ENCODE data around the gene TAF11.
"Not testable (repeated sequence)": the region's sequence is repeated elsewhere in the genome, so short reads cannot be mapped to it uniquely, and the experiment has no call there.

TAF11 gene

DNA sequence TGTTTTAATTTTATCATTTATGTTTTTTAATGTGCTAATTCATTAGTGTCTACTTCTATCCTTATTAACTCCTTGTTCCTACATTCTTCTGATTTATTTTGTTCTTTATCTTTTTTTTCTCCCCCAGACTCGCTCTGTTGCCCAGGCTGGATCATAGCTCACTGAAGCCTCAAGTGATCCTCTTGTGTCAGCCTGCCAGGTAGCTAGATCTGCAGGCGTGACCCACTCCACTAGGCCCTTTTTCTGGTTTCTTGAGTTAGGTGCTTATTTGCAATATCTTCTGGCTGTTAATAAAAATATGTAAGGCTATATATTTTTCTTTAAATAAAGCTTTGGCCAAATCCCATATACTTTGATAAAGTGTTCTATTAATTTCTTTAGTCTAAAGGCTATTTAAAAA lies 2.8 kb downstream of the TAF11 start:
- TF ChIP-seq Cebpa-rat (IDR thresholded peaks at IDR 0.05): no peak
- H3K9ac ChIP-seq: no peak overlapping the region; a peak in 1 of 22 replicates
- no peak overlapping the region for H3K4me2 ChIP-seq

DNA sequence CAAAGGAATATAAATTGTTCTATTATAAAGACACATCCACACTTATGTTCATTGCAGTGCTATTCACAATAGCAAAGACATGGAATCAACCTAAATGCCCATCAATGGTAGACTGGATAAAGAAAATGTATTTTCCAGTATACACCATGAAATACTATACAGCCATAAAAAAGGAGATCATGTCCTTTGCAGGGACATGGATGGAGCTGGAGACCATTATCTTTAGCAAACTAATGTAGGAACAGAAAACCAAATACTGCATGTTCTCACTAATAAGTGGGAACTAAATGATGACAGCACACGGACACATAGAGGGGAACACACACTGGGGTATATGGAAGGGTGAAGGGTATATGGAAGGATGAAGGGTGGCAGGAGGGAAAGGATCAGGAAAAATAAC lies 3.8 kb downstream of the TAF11 start:
- peaks cover 0 to 45% (median 20%) of the 10 kb centered on the region in 11 experiments; a peak in 12 of 22 replicates for H4K20me1 ChIP-seq
- H3K27ac ChIP-seq; H3K27me3 ChIP-seq; H3K9me3 ChIP-seq (replicated peaks in 1 of 11); H3K4me2 ChIP-seq; H3K4me3 ChIP-seq; H3K9ac ChIP-seq: not testable (repeated sequence)
- peaks cover 32 to 69% (median 65%) of the 10 kb centered on the region in 11 experiments for H3K36me3 ChIP-seq
- peaks cover 18 to 24% (median 19%) of the 10 kb centered on the region in 10 experiments for H3K4me1 ChIP-seq

More for the DNA sequence above, 2.8 kb downstream of the TAF11 start:
- Histone ChIP-seq H3K4me1 (peaks cover 18 to 21% (median 20%) of the 10 kb centered on the region in 10 experiments), H3K9me3 (replicated peaks in 1 of 11) (peaks cover 0 to 5% (median 0%) of the 10 kb centered on the region in 11 experiments; a peak in 6 of 22 replicates), H3K4me3 (no peak overlapping the region), H3K27ac (no peak overlapping the region), H4K20me1 (peaks cover 0 to 38% (median 15%) of the 10 kb centered on the region in 11 experiments; a peak in 12 of 22 replicates), H3K27me3 (no peaks in the 10 kb centered on the region), H3K36me3 (peaks cover 22 to 60% (median 56%) of the 10 kb centered on the region in 11 experiments)

DNA sequence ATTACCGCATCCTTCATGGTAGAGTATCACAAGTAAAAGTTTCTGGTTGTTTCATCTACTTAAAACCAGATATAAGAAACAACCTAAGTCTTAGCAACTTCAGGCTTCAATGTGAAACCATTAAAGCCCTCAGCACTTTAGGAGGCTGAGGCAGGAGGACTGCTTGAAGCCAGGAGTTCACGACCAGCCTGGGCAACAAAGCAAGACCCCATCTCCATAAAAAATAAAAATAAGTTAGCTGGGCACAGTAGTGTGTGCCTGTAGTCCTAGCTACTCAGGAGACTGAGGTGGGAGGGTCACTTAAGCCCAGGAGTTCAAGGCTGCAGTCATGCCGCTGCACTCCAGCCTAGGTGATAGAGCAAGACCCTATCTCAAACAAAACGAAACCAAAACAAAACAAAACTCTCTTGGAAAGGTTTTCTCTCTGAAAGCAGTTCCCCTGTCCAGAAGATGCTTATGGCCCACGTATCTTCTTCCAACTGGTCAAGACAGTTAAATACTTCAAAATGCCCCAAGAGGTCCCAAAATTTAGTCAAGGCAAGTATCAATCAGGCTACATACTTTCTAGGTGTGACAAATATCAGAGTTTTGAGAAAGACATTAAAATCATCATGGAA lies 9.9 kb downstream of the TAF11 start:
- no peak overlapping the region for H3K4me2 ChIP-seq
- peaks cover 0 to 18% (median 10%) of the 10 kb centered on the region in 11 experiments; a peak in 10 of 22 replicates for H4K20me1 ChIP-seq
- peaks cover 0 to 4% (median 0%) of the 10 kb centered on the region in 10 experiments; a peak in 1 of 20 replicates for H3K4me1 ChIP-seq
- no peak overlapping the region for H3K4me3 ChIP-seq
- H3K9ac ChIP-seq: no peak overlapping the region
- H3K9me3 ChIP-seq (replicated peaks in 1 of 11): no peaks in the 10 kb centered on the region
- no peak overlapping the region for H3K27ac ChIP-seq
- H3K36me3 ChIP-seq: peaks cover 84 to 100% (median 100%) of the 10 kb centered on the region in 11 experiments
- no peaks in the 10 kb centered on the region for H3K27me3 ChIP-seq
- TF ChIP-seq Cebpa-rat (IDR thresholded peaks at IDR 0.05): no peak

DNA sequence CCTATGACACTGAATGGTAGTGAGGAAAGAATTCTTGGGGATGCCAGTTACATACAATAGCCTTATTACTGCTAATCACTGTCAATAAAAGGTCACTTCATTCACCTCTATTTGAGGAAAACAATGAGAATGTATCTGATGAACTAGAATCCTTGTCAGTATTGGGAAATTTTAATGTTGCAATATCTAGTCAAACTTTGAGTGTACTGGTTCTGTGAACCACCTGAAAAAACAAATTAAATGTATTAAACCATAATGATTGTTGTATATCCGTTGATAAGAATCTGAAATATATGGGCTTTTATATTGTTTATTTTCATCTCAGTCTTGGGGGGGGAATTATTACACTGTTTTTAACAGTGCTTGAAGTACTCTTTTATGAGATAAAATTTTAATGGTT lies 10.6 kb downstream of the TAF11 start:
- no peaks in the 10 kb centered on the region for H3K27me3 ChIP-seq
- peaks cover 0 to 18% (median 7%) of the 10 kb centered on the region in 11 experiments; a peak in 8 of 22 replicates for H4K20me1 ChIP-seq
- H3K9me3 ChIP-seq (replicated peaks in 1 of 11): no peaks in the 10 kb centered on the region
- no peak overlapping the region for H3K4me3 ChIP-seq
- H3K27ac ChIP-seq: no peak overlapping the region
- TF ChIP-seq Cebpa-rat (IDR thresholded peaks at IDR 0.05): no peak
- peaks cover 92 to 100% (median 100%) of the 10 kb centered on the region in 11 experiments for H3K36me3 ChIP-seq
- peaks cover 0 to 4% (median 0%) of the 10 kb centered on the region in 10 experiments; a peak in 1 of 20 replicates for H3K4me1 ChIP-seq
- H3K9ac ChIP-seq: no peak overlapping the region
- no peak overlapping the region for H3K4me2 ChIP-seq

GRCh38 chr6:34876472-34876871 lies 11.4 kb downstream of the TAF11 start:
- Histone ChIP-seq H3K9ac (no peak overlapping the region), H3K4me1 (peaks cover 0 to 4% (median 0%) of the 10 kb centered on the region in 10 experiments; a peak in 1 of 20 replicates), H4K20me1 (peaks cover 0 to 18% (median 7%) of the 10 kb centered on the region in 11 experiments; a peak in 7 of 22 replicates), H3K9me3 (replicated peaks in 1 of 11) (no peaks in the 10 kb centered on the region), H3K4me3 (no peak overlapping the region), H3K36me3 (peaks cover 96 to 100% (median 100%) of the 10 kb centered on the region in 11 experiments), H3K27ac (no peak overlapping the region), H3K27me3 (no peaks in the 10 kb centered on the region), H3K4me2 (no peak overlapping the region)
- no peak for TF ChIP-seq Cebpa-rat (IDR thresholded peaks at IDR 0.05)

DNA sequence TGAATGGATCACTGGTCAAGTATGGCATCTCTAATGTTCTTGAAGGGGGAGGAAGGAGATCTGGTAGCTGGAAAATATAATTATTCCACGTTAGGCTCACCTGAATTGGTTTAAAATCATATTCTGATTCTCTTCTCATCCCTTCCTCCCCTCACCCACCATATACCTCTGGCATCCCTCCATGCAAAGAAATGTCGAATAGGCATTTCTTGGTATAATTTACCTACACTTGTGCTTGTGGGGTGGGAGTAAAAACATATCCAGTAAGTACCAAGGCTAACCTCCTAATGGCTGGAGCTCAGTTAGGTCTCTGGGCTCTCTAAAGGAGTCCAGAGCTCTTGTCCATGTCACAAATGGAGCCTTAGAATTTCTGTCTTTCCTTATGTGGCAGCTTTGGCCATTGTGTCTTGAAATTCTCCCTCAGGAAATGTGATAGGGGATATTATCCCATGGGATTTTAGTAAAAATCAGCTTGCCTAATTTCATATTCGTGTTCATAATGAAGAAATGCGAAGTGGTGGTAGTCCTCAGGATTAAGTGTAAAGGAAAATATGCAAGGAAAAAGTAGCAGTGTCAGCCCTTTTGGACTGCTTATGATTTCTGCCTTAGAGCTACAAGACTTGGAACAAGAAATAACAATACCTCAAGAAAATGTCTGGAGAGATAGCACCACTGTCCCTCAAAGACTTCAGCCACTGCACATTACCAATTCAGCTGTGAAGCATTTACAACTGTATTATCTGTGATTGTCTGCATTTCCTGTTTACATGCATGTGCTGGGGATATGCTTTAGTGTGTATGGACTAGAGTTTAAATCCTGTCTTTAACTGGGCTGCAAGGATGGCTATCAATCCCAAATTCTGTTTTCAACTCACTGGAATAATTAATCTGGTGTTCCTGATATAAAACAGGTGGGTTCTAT lies 12.3 kb downstream of the TAF11 start:
- H3K36me3 ChIP-seq: peaks cover 97 to 100% (median 100%) of the 10 kb centered on the region in 11 experiments

GRCh38 chr6:34872332-34872731 lies 15.5 kb downstream of the TAF11 start:
- H3K27ac ChIP-seq: no peak overlapping the region
- H3K4me2 ChIP-seq: no peak overlapping the region
- peaks cover 90 to 100% (median 98%) of the 10 kb centered on the region in 11 experiments for H3K36me3 ChIP-seq
- TF ChIP-seq Cebpa-rat (IDR thresholded peaks at IDR 0.05): no peak
- no peak overlapping the region for H3K4me3 ChIP-seq
- H3K4me1 ChIP-seq: no peaks in the 10 kb centered on the region
- no peaks in the 10 kb centered on the region for H3K27me3 ChIP-seq
- H3K9ac ChIP-seq: no peak overlapping the region
- H3K9me3 ChIP-seq (replicated peaks in 1 of 11): no peaks in the 10 kb centered on the region
- H4K20me1 ChIP-seq: peaks cover 0 to 24% (median 0%) of the 10 kb centered on the region in 11 experiments; a peak in 5 of 22 replicates

More for the DNA sequence above, 12.3 kb downstream of the TAF11 start:
- no peaks in the 10 kb centered on the region for H3K9me3 ChIP-seq (replicated peaks in 1 of 11)
- H3K9ac ChIP-seq: no peak overlapping the region
- no peaks in the 10 kb centered on the region for H3K27me3 ChIP-seq
- H3K4me3 ChIP-seq: no peak overlapping the region
- TF ChIP-seq Cebpa-rat (IDR thresholded peaks at IDR 0.05): no peak
- no peak overlapping the region for H3K4me2 ChIP-seq
- H3K4me1 ChIP-seq: peaks cover 0 to 4% (median 0%) of the 10 kb centered on the region in 10 experiments; a peak in 1 of 20 replicates
- H3K27ac ChIP-seq: no peak overlapping the region
- H4K20me1 ChIP-seq: peaks cover 0 to 24% (median 7%) of the 10 kb centered on the region in 11 experiments; a peak in 7 of 22 replicates

- TF ChIP-seq Cebpa-rat (IDR thresholded peaks at IDR 0.05): no peak
- Histone ChIP-seq H3K9me3 (replicated peaks in 1 of 11) (no peaks in the 10 kb centered on the region), H3K27ac (no peak overlapping the region), H3K4me3 (no peak overlapping the region), H3K4me2 (no peak overlapping the region), H3K4me1 (no peaks in the 10 kb centered on the region), H3K9ac (no peak overlapping the region), H3K36me3 (peaks cover 88 to 100% (median 97%) of the 10 kb centered on the region in 11 experiments), H4K20me1 (peaks cover 0 to 24% (median 0%) of the 10 kb centered on the region in 11 experiments; a peak in 5 of 22 replicates), H3K27me3 (no peaks in the 10 kb centered on the region)
These were observed 16.0 kb downstream of the TAF11 start for GRCh38 chr6:34871853-34872252.

DNA sequence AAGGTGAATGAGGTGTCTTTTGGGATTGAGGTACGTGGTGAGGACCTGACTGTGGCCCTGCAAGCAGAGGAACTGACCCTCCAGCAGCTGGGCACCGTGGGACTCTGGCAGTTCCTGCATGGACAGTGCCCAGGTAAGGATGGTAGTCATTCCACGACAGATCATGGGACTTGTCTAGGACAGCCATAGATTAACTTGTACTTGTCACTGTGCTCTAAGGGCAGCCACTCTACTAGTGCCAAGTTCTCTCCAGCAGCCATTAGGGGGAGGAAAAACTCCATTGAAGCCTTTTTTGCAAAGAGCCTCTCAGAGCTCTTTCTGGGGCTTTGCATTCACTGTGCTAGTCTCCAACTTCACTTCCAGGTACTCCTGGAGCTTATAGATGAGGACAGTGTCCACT lies 20.4 kb downstream of the TAF11 start:
- no peaks in the 10 kb centered on the region for H3K4me1 ChIP-seq
- peaks cover 64 to 99% (median 93%) of the 10 kb centered on the region in 11 experiments for H3K36me3 ChIP-seq
- H3K4me2 ChIP-seq: no peak overlapping the region
- H3K27me3 ChIP-seq: no peaks in the 10 kb centered on the region
- no peak overlapping the region for H3K27ac ChIP-seq
- H3K9ac ChIP-seq: no peak overlapping the region
- peaks cover 0 to 17% (median 0%) of the 10 kb centered on the region in 11 experiments; a peak in 5 of 22 replicates for H4K20me1 ChIP-seq
- no peak overlapping the region for H3K4me3 ChIP-seq
- TF ChIP-seq Cebpa-rat (IDR thresholded peaks at IDR 0.05): no peak
- H3K9me3 ChIP-seq (replicated peaks in 1 of 11): no peaks in the 10 kb centered on the region
